GM23248 (cell line): ENCODE results near the gene FPGS. TPM values are rescaled to one million over a fixed set of nuclear protein-coding genes. Genes with fewer than 3 reads are reported as not detected.

Experiments used
- DNase-seq: peaks from one replicate; pipeline ENCODE4 v3.0.0-alpha.2; 2015
- H2AFZ ChIP-seq: fragments of 200-600 bp; sonication (generic); 2 replicates; pipeline ENCODE4 v1.6.1; 2016; ENCODE audit warnings: antibody characterized with exemption
- H3F3A ChIP-seq: fragments of 200-600 bp; sonication (generic); 2 replicates; pipeline ENCODE4 v1.6.1; 2016; ENCODE audit warnings: mild to moderate bottlenecking, antibody characterized with exemption, mixed run types; ENCODE audit not compliant: insufficient read depth
- H3K27ac ChIP-seq: fragments of 200-600 bp; sonication (generic); 2 replicates; pipeline ENCODE4 v1.5.1; 2016; ENCODE audit warnings: mild to moderate bottlenecking
- H3K27me3 ChIP-seq: fragments of 200-600 bp; sonication (generic); replicated peaks from 2 replicates; pipeline ENCODE4 v1.6.1; 2016; ENCODE audit warnings: mild to moderate bottlenecking; ENCODE audit not compliant: insufficient read depth
- H3K36me3 ChIP-seq: fragments of 200-600 bp; sonication (generic); 2 replicates; pipeline ENCODE4 v1.6.1; 2016; ENCODE audit warnings: low read depth, mild to moderate bottlenecking
- H3K4me1 ChIP-seq: fragments of 200-600 bp; sonication (generic); 2 replicates; pipeline ENCODE4 v1.6.1; 2016; ENCODE audit warnings: mild to moderate bottlenecking; ENCODE audit not compliant: insufficient read depth
- H3K4me2 ChIP-seq: fragments of 200-600 bp; sonication (generic); one replicate; pipeline ENCODE4 v1.6.1; 2016; ENCODE audit warnings: mild to moderate bottlenecking; ENCODE audit not compliant: unreplicated experiment
- H3K4me3 ChIP-seq: fragments of 200-600 bp; sonication (generic); 2 replicates; pipeline ENCODE4 v1.5.1; 2016; ENCODE audit warnings: mild to moderate bottlenecking
- H3K79me2 ChIP-seq: fragments of 200-600 bp; sonication (generic); 2 replicates; pipeline ENCODE4 v1.6.1; 2016; ENCODE audit warnings: mild to moderate bottlenecking; ENCODE audit not compliant: insufficient read depth
- H3K9ac ChIP-seq: fragments of 200-600 bp; sonication (generic); 2 replicates; pipeline ENCODE4 v1.6.1; 2016; ENCODE audit warnings: mild to moderate bottlenecking
- H3K9me2 ChIP-seq: fragments of 200-600 bp; sonication (generic); 2 replicates; pipeline ENCODE4 v1.6.1; 2016; ENCODE audit warnings: mixed run types, mild to moderate bottlenecking, moderate library complexity; ENCODE audit not compliant: insufficient read depth
- H3K9me3 ChIP-seq: fragments of 200-600 bp; sonication (generic); one replicate; pipeline ENCODE4 v1.6.1; 2017; ENCODE audit warnings: low read depth
- H4K20me1 ChIP-seq: fragments of 200-600 bp; sonication (generic); 2 replicates; pipeline ENCODE4 v1.6.0; 2016; ENCODE audit not compliant: insufficient read depth
- EZH2 ChIP-seq: fragments of 200-600 bp; sonication (generic); IDR thresholded peaks from 2 replicates; pipeline ENCODE4 v1.6.1; 2018; ENCODE audit warnings: antibody characterized with exemption, mild to moderate bottlenecking; ENCODE audit not compliant: insufficient read depth, poor library complexity, severe bottlenecking
- EZH2phosphoT487 ChIP-seq: fragments of 200-600 bp; sonication (generic); IDR thresholded peaks from 2 replicates; pipeline ENCODE4 v1.6.1; 2018; ENCODE audit warnings: antibody characterized with exemption, moderate library complexity, mild to moderate bottlenecking, low read depth; ENCODE audit not compliant: insufficient read depth
- WGBS, 2 experiments: methylation state at CpG; one replicate each; pipeline ENCODE4 v1.1.6; 2015 to 2017; ENCODE audit warnings: low lambda C conversion rate in 2 of 2, low coverage in 1 of 2; ENCODE audit errors: missing lambda C conversion rate in 2 of 2; 5-methylcytosine and 5-hydroxymethylcytosine counted together
- in situ Hi-C: fragments of 300-500 bp; cut with MboI; formaldehyde crosslinking; loops from 2 replicates; pipeline ENCODE4 v1.15.0; 2020
- polyA plus RNA-seq: library from polyadenylated mRNA; unstranded; fragments of >200 nt; fragmentation: Nextera tagmentation; extraction: Ambion mirVana; gene quantifications from 2 replicates; pipeline ENCODE4 v1.2.1, GENCODE V29; 2016
- total RNA-seq: library from RNA; depleted of rRNA; stranded (reverse); fragments of >200 nt; shearing (Covaris generic); gene quantifications from 2 replicates; pipeline ENCODE4 v1.2.3, GENCODE V29; 2014

The FPGS gene
- total and polyA plus RNA-seq, 2 experiments from 2014 or later = 60.2 to 80.4 TPM

DNA sequence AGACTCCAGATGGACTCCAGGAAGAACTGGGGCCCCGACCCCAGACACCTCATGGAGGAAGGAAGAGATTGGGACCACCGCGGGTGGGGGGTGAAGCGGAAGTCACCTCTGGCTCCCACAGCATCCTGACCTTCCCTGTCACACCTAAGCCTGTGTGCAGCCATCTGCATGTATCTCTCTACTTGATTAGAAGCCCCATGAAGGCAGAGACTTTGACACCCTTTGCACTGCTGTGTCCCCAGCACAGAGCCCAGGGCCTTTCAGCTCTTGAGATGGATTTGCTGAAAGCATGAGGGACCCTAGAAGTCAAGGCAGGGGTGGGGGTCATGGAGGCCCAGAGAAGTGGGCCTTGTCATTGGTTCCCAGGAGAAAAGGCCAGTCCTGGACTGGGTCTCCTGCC lies 54.6 kb downstream of the FPGS start:
- 73 to 83% methylated on average over 4 of the region's 4 CpGs for whole genome bisulfite sequencing, 2 experiments
- peaks cover 21% of the 10 kb centered on the region for H3K79me2 ChIP-seq
- no peaks in the 10 kb centered on the region for H3K27me3 ChIP-seq
- no peaks in the 10 kb centered on the region for H3K9me2 ChIP-seq
- DNase-seq = no peak
- H3K9ac ChIP-seq = no peak overlapping the region
- no peaks in the 10 kb centered on the region for H3K9me3 ChIP-seq
- H3K4me2 ChIP-seq = no peak overlapping the region
- in situ Hi-C loops = no loop called here
- H3F3A ChIP-seq = no peaks in the 10 kb centered on the region; the same call in 1 of the 2 replicates
- H2AFZ ChIP-seq = no peak overlapping the region
- H3K4me3 ChIP-seq = no peak overlapping the region
- H4K20me1 ChIP-seq = no peaks in the 10 kb centered on the region
- H3K4me1 ChIP-seq = peaks cover 11% of the 10 kb centered on the region
- no peak for TF ChIP-seq EZH2
- no peak for TF ChIP-seq EZH2phosphoT487
- H3K27ac ChIP-seq = no peak overlapping the region
- no peaks in the 10 kb centered on the region for H3K36me3 ChIP-seq

DNA sequence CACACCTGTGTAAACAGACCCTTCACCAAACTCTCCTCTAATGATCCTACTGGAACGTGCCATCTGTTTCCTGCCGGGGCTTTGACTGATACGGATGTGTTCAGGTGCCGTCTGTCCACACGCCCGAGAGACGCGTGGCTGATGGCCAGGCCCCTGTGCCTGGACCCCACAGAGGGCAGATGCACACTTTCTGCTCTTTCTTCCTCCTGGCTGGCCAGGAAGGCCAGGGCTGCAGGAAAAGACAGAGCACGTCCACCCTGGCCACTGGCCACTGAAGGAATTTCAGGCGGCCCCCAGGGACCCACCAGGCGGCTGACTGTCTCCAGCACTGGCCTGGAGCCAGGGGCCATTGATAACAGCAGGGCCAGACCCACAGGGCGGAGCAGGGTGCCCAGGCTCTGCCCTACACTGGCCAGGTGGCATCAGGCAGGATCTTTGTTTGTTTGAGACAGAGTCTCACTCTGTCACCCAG lies 55.4 kb downstream of the FPGS start:
- Histone ChIP-seq H3F3A (no peaks in the 10 kb centered on the region; the same call in 1 of the 2 replicates), H3K9me2 (no peaks in the 10 kb centered on the region), H3K4me3 (no peak overlapping the region), H3K9ac (no peak overlapping the region), H3K9me3 (no peaks in the 10 kb centered on the region), H3K4me2 (no peak overlapping the region), H4K20me1 (no peaks in the 10 kb centered on the region), H3K27ac (no peak overlapping the region), H3K36me3 (no peaks in the 10 kb centered on the region), H3K4me1 (0 out of 2 replicates have a peak, but pooled peaks cover 3% of the 10 kb centered on the region), H3K27me3 (no peaks in the 10 kb centered on the region), H2AFZ (no peak overlapping the region), H3K79me2 (peaks cover 13% of the 10 kb centered on the region)
- no peak for TF ChIP-seq EZH2
- TF ChIP-seq EZH2phosphoT487 = no peak
- 69 to 74% methylated on average over 10 to 12 of the region's 12 CpGs for WGBS, 2 experiments
- peak; percentile 23 for DNase-seq
- in situ Hi-C loops = no loop called here

DNA sequence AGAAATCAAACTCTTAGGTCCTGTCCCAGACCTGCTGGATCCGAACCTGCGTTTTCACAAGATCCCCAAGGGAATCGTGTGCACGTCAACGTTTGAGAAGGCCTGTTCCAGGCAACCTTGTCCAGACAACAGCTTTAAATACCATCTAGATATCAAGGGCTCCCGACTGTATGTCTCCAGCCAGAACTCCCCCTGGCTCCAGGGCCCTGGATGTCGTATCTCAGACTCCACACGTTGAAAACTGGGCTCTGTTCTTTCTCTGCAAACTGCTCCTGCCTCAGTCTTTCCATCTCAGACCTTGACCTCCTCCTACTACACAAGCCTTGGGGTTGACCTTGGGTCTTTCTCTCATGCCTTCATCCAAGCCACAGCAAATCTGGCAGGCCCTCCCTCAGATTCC lies 57.6 kb downstream of the FPGS start:
- WGBS, 2 experiments = 74 to 85% methylated on average over 8 of the region's 8 CpGs
- H3K4me2 ChIP-seq = no peak overlapping the region
- no peaks in the 10 kb centered on the region for H3K9me2 ChIP-seq
- H2AFZ ChIP-seq = no peak overlapping the region
- in situ Hi-C loops = no loop called here
- no peak for TF ChIP-seq EZH2phosphoT487
- TF ChIP-seq EZH2 = no peak
- H3K9me3 ChIP-seq = no peaks in the 10 kb centered on the region
- no peaks in the 10 kb centered on the region; the same call in 1 of the 2 replicates for H3F3A ChIP-seq
- H3K27ac ChIP-seq = no peak overlapping the region
- H3K9ac ChIP-seq = no peak overlapping the region
- H4K20me1 ChIP-seq = no peaks in the 10 kb centered on the region
- H3K4me3 ChIP-seq = no peak overlapping the region
- no peaks in the 10 kb centered on the region for H3K79me2 ChIP-seq
- H3K27me3 ChIP-seq = no peaks in the 10 kb centered on the region
- H3K4me1 ChIP-seq = no peaks in the 10 kb centered on the region
- DNase-seq = no peak
- H3K36me3 ChIP-seq = no peaks in the 10 kb centered on the region

DNA sequence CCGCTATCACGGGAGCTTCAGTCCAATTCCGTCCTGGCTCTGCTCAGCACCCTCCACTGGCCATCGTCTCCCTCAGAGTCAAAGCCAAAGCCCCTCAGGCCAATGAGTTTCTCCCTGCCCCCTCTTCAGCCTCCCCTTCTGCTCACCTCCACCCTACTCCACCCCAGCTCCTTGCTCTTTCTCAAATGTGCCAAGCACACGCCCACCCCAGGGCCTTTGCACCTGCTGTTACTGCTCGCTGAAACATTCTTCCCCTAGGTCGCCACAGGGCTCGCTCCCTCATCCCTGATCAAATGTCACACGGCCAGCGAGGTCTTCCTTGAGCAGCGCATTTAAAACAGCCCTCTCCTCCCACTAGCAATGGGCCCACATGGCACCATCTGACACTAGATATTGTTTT lies 58.1 kb downstream of the FPGS start:
- Histone ChIP-seq H3K9me2 (no peaks in the 10 kb centered on the region), H3K9me3 (no peaks in the 10 kb centered on the region), H3K27me3 (no peaks in the 10 kb centered on the region), H3K4me1 (no peaks in the 10 kb centered on the region), H3K27ac (no peak overlapping the region), H2AFZ (no peak overlapping the region), H3K79me2 (no peaks in the 10 kb centered on the region), H3K4me3 (no peak overlapping the region), H3F3A (no peaks in the 10 kb centered on the region), H3K36me3 (no peaks in the 10 kb centered on the region), H3K4me2 (no peak overlapping the region), H4K20me1 (no peaks in the 10 kb centered on the region), H3K9ac (no peak overlapping the region)
- no peak for TF ChIP-seq EZH2phosphoT487
- TF ChIP-seq EZH2 = no peak
- 95 to 97% methylated on average over 9 to 11 of the region's 11 CpGs for WGBS, 2 experiments
- DNase-seq = no peak
- in situ Hi-C loops = no loop called here
